GM23248 (cell line): Measurements from ENCODE around the gene MBNL1. TPM values are rescaled to one million over a fixed set of nuclear protein-coding genes. Genes with fewer than 3 reads are reported as not detected.

Experiments
- DNase-seq: peaks from one replicate; pipeline ENCODE4 v3.0.0-alpha.2; 2015
- H2AFZ ChIP-seq: fragments of 200-600 bp; sonication (generic); 2 replicates; pipeline ENCODE4 v1.6.1; 2016; ENCODE audit warnings: antibody characterized with exemption
- H3F3A ChIP-seq: fragments of 200-600 bp; sonication (generic); 2 replicates; pipeline ENCODE4 v1.6.1; 2016; ENCODE audit warnings: mild to moderate bottlenecking, antibody characterized with exemption, mixed run types; ENCODE audit not compliant: insufficient read depth
- H3K27ac ChIP-seq: fragments of 200-600 bp; sonication (generic); 2 replicates; pipeline ENCODE4 v1.5.1; 2016; ENCODE audit warnings: mild to moderate bottlenecking
- H3K27me3 ChIP-seq: fragments of 200-600 bp; sonication (generic); replicated peaks from 2 replicates; pipeline ENCODE4 v1.6.1; 2016; ENCODE audit warnings: mild to moderate bottlenecking; ENCODE audit not compliant: insufficient read depth
- H3K36me3 ChIP-seq: fragments of 200-600 bp; sonication (generic); 2 replicates; pipeline ENCODE4 v1.6.1; 2016; ENCODE audit warnings: low read depth, mild to moderate bottlenecking
- H3K4me1 ChIP-seq: fragments of 200-600 bp; sonication (generic); 2 replicates; pipeline ENCODE4 v1.6.1; 2016; ENCODE audit warnings: mild to moderate bottlenecking; ENCODE audit not compliant: insufficient read depth
- H3K4me2 ChIP-seq: fragments of 200-600 bp; sonication (generic); one replicate; pipeline ENCODE4 v1.6.1; 2016; ENCODE audit warnings: mild to moderate bottlenecking; ENCODE audit not compliant: unreplicated experiment
- H3K4me3 ChIP-seq: fragments of 200-600 bp; sonication (generic); 2 replicates; pipeline ENCODE4 v1.5.1; 2016; ENCODE audit warnings: mild to moderate bottlenecking
- H3K79me2 ChIP-seq: fragments of 200-600 bp; sonication (generic); 2 replicates; pipeline ENCODE4 v1.6.1; 2016; ENCODE audit warnings: mild to moderate bottlenecking; ENCODE audit not compliant: insufficient read depth
- H3K9ac ChIP-seq: fragments of 200-600 bp; sonication (generic); 2 replicates; pipeline ENCODE4 v1.6.1; 2016; ENCODE audit warnings: mild to moderate bottlenecking
- H3K9me2 ChIP-seq: fragments of 200-600 bp; sonication (generic); 2 replicates; pipeline ENCODE4 v1.6.1; 2016; ENCODE audit warnings: mixed run types, mild to moderate bottlenecking, moderate library complexity; ENCODE audit not compliant: insufficient read depth
- H3K9me3 ChIP-seq: fragments of 200-600 bp; sonication (generic); one replicate; pipeline ENCODE4 v1.6.1; 2017; ENCODE audit warnings: low read depth
- H4K20me1 ChIP-seq: fragments of 200-600 bp; sonication (generic); 2 replicates; pipeline ENCODE4 v1.6.0; 2016; ENCODE audit not compliant: insufficient read depth
- EZH2 ChIP-seq: fragments of 200-600 bp; sonication (generic); IDR thresholded peaks from 2 replicates; pipeline ENCODE4 v1.6.1; 2018; ENCODE audit warnings: antibody characterized with exemption, mild to moderate bottlenecking; ENCODE audit not compliant: insufficient read depth, poor library complexity, severe bottlenecking
- EZH2phosphoT487 ChIP-seq: fragments of 200-600 bp; sonication (generic); IDR thresholded peaks from 2 replicates; pipeline ENCODE4 v1.6.1; 2018; ENCODE audit warnings: antibody characterized with exemption, moderate library complexity, mild to moderate bottlenecking, low read depth; ENCODE audit not compliant: insufficient read depth
- WGBS, 2 experiments: methylation state at CpG; one replicate each; pipeline ENCODE4 v1.1.6; 2015 to 2017; ENCODE audit warnings: low lambda C conversion rate in 2 of 2, low coverage in 1 of 2; ENCODE audit errors: missing lambda C conversion rate in 2 of 2; 5-methylcytosine and 5-hydroxymethylcytosine counted together
- in situ Hi-C: fragments of 300-500 bp; cut with MboI; formaldehyde crosslinking; loops from 2 replicates; pipeline ENCODE4 v1.15.0; 2020
- polyA plus RNA-seq: library from polyadenylated mRNA; unstranded; fragments of >200 nt; fragmentation: Nextera tagmentation; extraction: Ambion mirVana; gene quantifications from 2 replicates; pipeline ENCODE4 v1.2.1, GENCODE V29; 2016
- total RNA-seq: library from RNA; depleted of rRNA; stranded (reverse); fragments of >200 nt; shearing (Covaris generic); gene quantifications from 2 replicates; pipeline ENCODE4 v1.2.3, GENCODE V29; 2014

The MBNL1 gene
- total and polyA plus RNA-seq, 2 experiments from 2014 or later = 89.5 to 262 TPM

DNA sequence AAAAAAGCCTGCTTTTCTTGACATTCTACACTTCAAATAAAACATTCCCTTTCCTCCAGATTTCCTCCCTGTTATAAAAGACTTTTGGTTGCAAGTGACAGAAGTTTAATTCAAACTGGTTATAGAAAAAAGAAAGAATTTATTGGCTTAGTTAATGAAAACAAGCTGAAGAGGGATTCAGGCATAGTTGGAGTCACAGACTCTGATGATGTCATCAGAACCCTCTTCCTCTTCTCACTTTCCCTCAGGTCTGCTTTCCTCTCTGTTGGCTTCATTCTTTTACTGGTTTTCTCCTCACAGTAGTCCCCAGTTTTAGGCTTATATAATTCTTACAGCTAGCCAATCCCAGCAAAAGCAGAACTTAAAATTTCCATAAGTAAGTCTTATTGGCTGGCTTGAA, 32.0 kb upstream of the MBNL1 start:
- Histone ChIP-seq H3K4me2 (no peak overlapping the region), H3F3A (no peaks in the 10 kb centered on the region), H3K27me3 (no peaks in the 10 kb centered on the region), H2AFZ (no peak overlapping the region), H3K79me2 (no peaks in the 10 kb centered on the region), H3K9ac (no peak overlapping the region), H3K4me3 (no peak overlapping the region), H3K36me3 (no peaks in the 10 kb centered on the region), H3K9me3 (no peaks in the 10 kb centered on the region), H3K4me1 (peaks cover 27% of the 10 kb centered on the region), H4K20me1 (no peaks in the 10 kb centered on the region), H3K27ac (no peak overlapping the region), H3K9me2 (no peaks in the 10 kb centered on the region)
- in situ Hi-C loops = no loop called here
- peak; percentile 52 for DNase-seq
- TF ChIP-seq EZH2phosphoT487 = no peak
- no peak for TF ChIP-seq EZH2

DNA sequence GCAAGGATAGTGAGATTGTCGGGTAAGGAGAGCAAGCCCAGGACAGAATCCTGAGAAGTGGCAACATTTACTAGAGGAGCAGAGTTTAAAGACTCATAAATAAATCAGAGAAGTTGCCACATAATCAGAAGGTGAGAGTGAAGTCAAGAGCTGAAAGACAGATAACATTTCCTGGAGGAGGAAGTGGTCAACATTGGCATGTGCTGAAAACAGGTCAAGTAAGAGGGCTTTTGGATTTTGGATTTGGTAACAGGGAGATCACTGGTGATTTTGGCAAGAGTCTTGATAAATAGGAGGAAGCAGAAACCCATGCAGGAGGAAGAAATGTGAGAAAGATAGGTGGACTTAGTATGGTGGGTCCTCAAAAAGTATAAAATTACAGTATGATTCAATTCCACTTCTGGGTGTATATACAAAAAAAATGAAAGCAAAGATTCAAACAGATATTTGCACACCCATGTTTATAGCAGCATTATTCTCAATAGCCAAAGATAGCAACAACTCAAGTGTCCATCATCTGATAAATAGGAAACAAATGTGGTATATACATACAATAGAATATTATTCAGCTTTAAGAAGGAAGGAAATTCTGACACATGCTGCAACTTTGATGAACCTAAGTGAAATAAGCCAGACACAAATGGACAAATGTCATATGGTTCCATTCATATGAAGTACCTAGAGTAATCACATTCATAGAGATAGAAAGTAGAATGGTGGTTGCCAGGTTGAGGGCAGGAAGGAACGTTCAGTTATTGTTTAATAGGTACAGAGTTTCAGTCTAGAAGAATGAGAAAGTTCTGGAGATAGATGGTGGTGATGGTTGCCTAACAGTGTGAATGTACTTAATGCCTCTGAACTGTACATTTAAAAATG, 27.3 kb upstream of the MBNL1 start:
- Histone ChIP-seq H3F3A (no peaks in the 10 kb centered on the region), H3K4me2 (no peak overlapping the region), H4K20me1 (no peaks in the 10 kb centered on the region), H3K79me2 (no peaks in the 10 kb centered on the region), H3K9me2 (no peaks in the 10 kb centered on the region), H3K4me1 (peaks cover 16% of the 10 kb centered on the region), H3K4me3 (no peak overlapping the region), H3K36me3 (no peaks in the 10 kb centered on the region), H3K27me3 (no peaks in the 10 kb centered on the region), H3K27ac (no peak overlapping the region), H3K9ac (no peak overlapping the region), H2AFZ (0 out of 2 replicates have a peak overlapping the region, but pooled peaks have one; percentile 13), H3K9me3 (no peaks in the 10 kb centered on the region)
- 57% methylated on average over 2 of the region's 2 CpGs for WGBS, 2 experiments
- TF ChIP-seq EZH2 (no peak), EZH2phosphoT487 (no peak)
- in situ Hi-C loops = no loop called here
- no peak for DNase-seq

DNA sequence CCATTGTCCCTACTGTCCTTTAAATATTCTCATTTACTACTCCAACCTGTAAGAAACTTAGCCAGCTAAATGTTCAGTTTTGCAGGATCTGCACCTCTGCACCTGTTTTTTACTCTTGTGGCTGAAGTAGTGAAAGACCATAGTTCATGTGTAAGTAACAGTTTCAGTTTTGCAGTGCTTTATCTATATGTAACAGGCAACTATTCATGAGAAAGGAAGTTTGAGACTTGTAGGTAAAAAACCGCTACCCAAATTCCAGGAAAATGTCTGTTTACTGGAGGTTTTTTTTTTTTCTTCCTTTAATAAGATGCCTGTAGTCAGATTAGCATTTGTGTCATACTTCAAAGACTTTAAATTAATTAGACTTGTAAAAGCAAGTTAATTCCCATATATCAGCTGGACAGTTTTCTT, 25.4 kb upstream of the MBNL1 start:
- H3K79me2 ChIP-seq = no peaks in the 10 kb centered on the region
- WGBS, 2 experiments = 93 to 100% methylated on average over 1 of the region's 1 CpG
- H4K20me1 ChIP-seq = no peaks in the 10 kb centered on the region
- in situ Hi-C loops = no loop called here
- H3K4me1 ChIP-seq = peaks cover 13% of the 10 kb centered on the region
- no peak for TF ChIP-seq EZH2phosphoT487
- TF ChIP-seq EZH2 = no peak
- H2AFZ ChIP-seq = no peak overlapping the region
- H3K27ac ChIP-seq = no peak overlapping the region
- no peaks in the 10 kb centered on the region for H3F3A ChIP-seq
- H3K9me3 ChIP-seq = no peaks in the 10 kb centered on the region
- no peak overlapping the region for H3K4me3 ChIP-seq
- no peaks in the 10 kb centered on the region for H3K36me3 ChIP-seq
- no peaks in the 10 kb centered on the region for H3K9me2 ChIP-seq
- no peak overlapping the region for H3K9ac ChIP-seq
- no peak for DNase-seq
- no peak overlapping the region for H3K4me2 ChIP-seq
- H3K27me3 ChIP-seq = no peaks in the 10 kb centered on the region

DNA sequence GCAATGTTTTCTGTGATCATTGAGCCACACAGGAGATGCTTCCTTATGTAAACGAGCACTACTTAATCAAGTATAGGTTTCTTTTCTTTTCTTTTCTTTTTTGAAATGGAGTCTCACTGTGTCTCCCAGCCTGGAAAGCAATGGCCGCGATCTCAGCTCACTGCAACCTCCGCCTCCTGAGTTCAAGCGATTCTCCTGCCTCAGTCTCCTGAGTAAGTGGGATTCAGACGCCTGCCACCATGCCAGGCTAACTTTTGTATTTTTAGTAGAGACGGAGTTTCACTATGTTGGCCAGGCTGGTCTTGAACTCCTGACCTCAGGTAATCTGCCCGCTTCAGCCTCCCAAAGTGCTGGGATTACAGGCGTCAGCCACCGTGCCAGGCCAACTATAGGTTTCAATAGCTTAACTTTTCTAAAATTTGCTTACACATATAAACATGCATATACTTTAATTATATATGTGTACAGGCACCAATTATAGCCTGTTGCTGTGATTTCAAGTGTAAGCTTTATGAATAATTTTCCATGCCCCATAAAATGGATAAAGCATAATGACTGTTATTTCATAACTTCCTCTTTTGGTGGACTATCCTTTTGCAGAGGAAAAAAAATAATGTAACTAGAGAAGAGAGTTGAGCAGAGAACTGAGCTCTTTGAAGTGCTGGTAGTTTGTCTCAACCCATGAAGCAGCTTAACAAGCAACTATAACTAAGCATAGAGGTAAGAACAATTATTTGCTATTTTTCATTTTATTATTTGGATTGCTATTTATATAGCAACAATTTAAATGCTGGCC, 24.8 kb upstream of the MBNL1 start:
- Histone ChIP-seq H3K9me3 (no peaks in the 10 kb centered on the region), H4K20me1 (no peaks in the 10 kb centered on the region), H2AFZ (no peak overlapping the region), H3K9me2 (no peaks in the 10 kb centered on the region), H3K36me3 (no peaks in the 10 kb centered on the region), H3K9ac (no peak overlapping the region), H3K27me3 (no peaks in the 10 kb centered on the region), H3K4me1 (peaks cover 13% of the 10 kb centered on the region), H3F3A (no peaks in the 10 kb centered on the region), H3K79me2 (no peaks in the 10 kb centered on the region), H3K27ac (no peak overlapping the region), H3K4me3 (no peak overlapping the region), H3K4me2 (no peak overlapping the region)
- in situ Hi-C loops = no loop called here
- TF ChIP-seq EZH2 (no peak), EZH2phosphoT487 (no peak)
- WGBS, 2 experiments = 97% methylated on average over 10 of the region's 10 CpGs
- no peak for DNase-seq
